B cell (primary cell): ENCODE data around the gene KRTAP1-4. TPM values are rescaled to one million over a fixed set of nuclear protein-coding genes. Genes with fewer than 3 reads are reported as not detected.

Experiments used
- ATAC-seq: fragments of 200-7000 bp; cut with Tn5 transposase; one replicate; pipeline ENCODE4 v1.10.0; 2021; ENCODE audit warnings: low read depth, mild to moderate bottlenecking, moderate number of reproducible peaks, moderate library complexity
- CTCF ChIA-PET: fragments of 350-600 bp; sonication (Branson Sonifier 250); formaldehyde crosslinking; loops from one replicate; lab custom pipeline; 2021; ENCODE audit warnings: antibody characterized with exemption, inconsistent platforms; lab: Charles Lee
- POLR2A ChIA-PET: fragments of 350-600 bp; sonication (Branson Sonifier 250); formaldehyde crosslinking; loops from one replicate; lab custom pipeline; 2021; ENCODE audit warnings: antibody characterized with exemption; lab: Charles Lee
- DNase-seq: peaks from one replicate; pipeline ENCODE4 v3.0.0; 2013
- H2AFZ ChIP-seq: 2 replicates; pipeline ENCODE4 v1.6.1; 2012; ENCODE audit warnings: mild to moderate bottlenecking, low read depth, low read length; ENCODE audit not compliant: insufficient read depth, poor library complexity, severe bottlenecking
- H3K27ac ChIP-seq, 2 donors: 1 replicate in 1 of 2; 2 replicates in 1 of 2; pipeline ENCODE4 v1.5.1; 2012 to 2013; ENCODE audit warnings: low read length in 2 of 2, mild to moderate bottlenecking in 2 of 2, moderate library complexity in 1 of 2
- H3K27me3 ChIP-seq, 4 experiments: fragments of 200-600 bp in 1 of 4; sonication (generic) in 1 of 4; replicated peaks in 1 of 4; 1 replicate in 2 of 4; 2 replicates in 2 of 4; pipeline versions ENCODE4 v1.6.1 to v1.7.0; 2013 to 2016; ENCODE audit warnings: low read length in 3 of 4, mild to moderate bottlenecking in 2 of 4, mixed read lengths in 1 of 4, moderate library complexity in 1 of 4; ENCODE audit not compliant: insufficient read depth in 4 of 4, control insufficient read depth in 3 of 4; ENCODE audit errors: control extremely low read depth in 1 of 4
- H3K36me3 ChIP-seq, 2 experiments: replicated peaks in 1 of 2; 1 replicate in 1 of 2; 2 replicates in 1 of 2; pipeline versions ENCODE4 v1.6.1 to v1.7.1; 2013; ENCODE audit warnings: low read length in 1 of 2; ENCODE audit not compliant: insufficient read depth in 2 of 2, control insufficient read depth in 1 of 2; ENCODE audit errors: control extremely low read depth in 1 of 2, extremely low read depth in 1 of 2
- H3K4me1 ChIP-seq, 2 donors: fragments of 200-600 bp in 1 of 2; sonication (generic) in 1 of 2; 1 replicate in 1 of 2; 2 replicates in 1 of 2; pipeline versions ENCODE4 v1.5.1 to v1.6.1; 2013 to 2017; ENCODE audit warnings: low read length in 2 of 2; ENCODE audit not compliant: control insufficient read depth in 2 of 2, insufficient read depth in 2 of 2
- H3K4me2 ChIP-seq: replicated peaks from 2 replicates; pipeline ENCODE3; 2012; ENCODE audit warnings: mild to moderate bottlenecking, low read depth, low read length; ENCODE audit not compliant: poor library complexity, severe bottlenecking
- H3K4me3 ChIP-seq, 5 experiments: fragments of 200-600 bp in 1 of 5; sonication (generic) in 1 of 5; 1 replicate in 3 of 5; 2 replicates in 2 of 5; pipeline versions ENCODE4 v1.5.1 to v1.7.0; 2011 to 2016; ENCODE audit warnings: low read length in 4 of 5, mild to moderate bottlenecking in 4 of 5, low read depth in 2 of 5, control low read depth in 1 of 5, moderate library complexity in 1 of 5; ENCODE audit not compliant: insufficient read depth in 1 of 5; ENCODE audit errors: control extremely low read depth in 1 of 5, extremely low read depth in 1 of 5
- H3K79me2 ChIP-seq: fragments of 200-600 bp; sonication (generic); one replicate; pipeline ENCODE4 v1.6.0; 2016; ENCODE audit warnings: low read length; ENCODE audit not compliant: control insufficient read depth, insufficient read depth
- H3K9ac ChIP-seq: fragments of 200-600 bp; sonication (generic); 2 replicates; pipeline ENCODE4 v1.6.1; 2017; ENCODE audit warnings: mild to moderate bottlenecking, low read length, moderate library complexity
- H3K9me3 ChIP-seq, 3 donors: one replicate each; pipeline versions ENCODE4 v1.6.1 to v1.7.1; 2013; ENCODE audit warnings: low read length in 2 of 3; ENCODE audit not compliant: control insufficient read depth in 2 of 3, insufficient read depth in 1 of 3; ENCODE audit errors: control extremely low read depth in 1 of 3
- H4K20me1 ChIP-seq: 2 replicates; pipeline ENCODE4 v1.6.0; 2012; ENCODE audit warnings: mild to moderate bottlenecking, low read length; ENCODE audit not compliant: insufficient read depth, control insufficient read depth, poor library complexity, severe bottlenecking
- H3K27ac Mint-ChIP-seq: one replicate; pipeline ENCODE4 v1.8.0; 2021; ENCODE audit warnings: mixed read lengths
- H3K27me3 Mint-ChIP-seq: one replicate; pipeline ENCODE4 v1.8.0; 2021; ENCODE audit warnings: mixed read lengths
- H3K4me1 Mint-ChIP-seq: one replicate; pipeline ENCODE4 v1.8.0; 2021; ENCODE audit warnings: mixed read lengths
- H3K4me3 Mint-ChIP-seq: one replicate; pipeline ENCODE4 v1.8.0; 2021; ENCODE audit warnings: mixed read lengths
- H3K9me3 Mint-ChIP-seq: one replicate; pipeline ENCODE4 v1.8.0; 2022; ENCODE audit warnings: mixed read lengths; ENCODE audit not compliant: insufficient read depth
- EZH2 ChIP-seq: IDR thresholded peaks from 2 replicates; pipeline ENCODE4 v1.6.1; 2012; ENCODE audit warnings: borderline replicate concordance, low read depth, mild to moderate bottlenecking, moderate library complexity, low read length; ENCODE audit not compliant: insufficient read depth, poor library complexity, severe bottlenecking
- WGBS: methylation state at CpG from one replicate; pipeline ENCODE4 v1.1.5; 2013; ENCODE audit warnings: missing lambda C conversion rate; ENCODE audit not compliant: insufficient coverage; 5-methylcytosine and 5-hydroxymethylcytosine counted together
- intact Hi-C: fragments of 100-400 bp; cut with micrococcal nuclease; formaldehyde crosslinking; loops from one replicate; pipeline ENCODE4 v1.10.0; 2022
- polyA plus RNA-seq: library from polyadenylated mRNA; depleted of rRNA; stranded (reverse); fragments of >200 nt; gene quantifications from 2 replicates; pipeline ENCODE4 v1.2.3, GENCODE V29; 2012
- total RNA-seq, 2 donors: library from RNA; stranded (reverse); fragments of 120-200 nt in 1 of 2; gene quantifications; 1 replicate in 1 of 2; 2 replicates in 1 of 2; pipeline versions ENCODE4 v1.2.3 to v1.2.4, GENCODE V29; 2013 to 2022
- TF ChIP-seq, protein P1 (sequence below): fragments of 200-600 bp; IDR thresholded peaks from one replicate; pipeline ENCODE4 v1.8.0; 2022; ENCODE audit warnings: antibody characterized with exemption, mild to moderate bottlenecking

KRTAP1-4 gene
- total and polyA plus RNA-seq, 2 donors (not counting 1 experiment from before 2014, with no cell fraction given), result not detected

DNA sequence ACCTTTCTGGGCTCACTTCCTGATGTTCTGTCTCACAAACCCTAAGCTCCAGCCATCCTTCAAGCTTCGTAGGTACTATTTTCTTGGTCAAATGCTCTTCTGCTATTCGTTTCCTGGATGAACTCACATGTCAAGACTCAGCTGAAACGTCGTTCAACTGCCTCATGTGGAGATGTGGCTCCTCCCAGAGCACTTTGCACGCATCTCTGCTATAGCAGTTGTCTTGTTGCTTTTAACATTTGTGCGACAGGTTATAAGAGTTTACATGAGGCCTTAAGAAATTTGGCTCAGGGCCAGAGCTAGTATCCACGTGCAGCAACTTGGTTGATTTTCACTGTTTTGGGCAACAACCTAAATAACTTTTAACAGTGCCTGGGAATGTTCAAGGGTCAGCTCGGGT, 43.1 kb downstream of the KRTAP1-4 start:
- Histone ChIP-seq H3K4me2 (no peak overlapping the region), H3K27me3 (peaks cover 0 to 14% (median 6%) of the 10 kb centered on the region in 4 experiments), H3K79me2 (no peaks in the 10 kb centered on the region), H3K9me3 (peaks cover 0 to 3% (median 0%) of the 10 kb centered on the region in 3 donors), H2AFZ (no peak overlapping the region), H3K36me3 (no peaks in the 10 kb centered on the region), H3K4me3 (no peak overlapping the region), H4K20me1 (no peaks in the 10 kb centered on the region), H3K27ac (no peak overlapping the region), H3K9ac (no peak overlapping the region), H3K4me1 (no peaks in the 10 kb centered on the region)
- CTCF ChIA-PET, result no interaction called here
- Mint-ChIP-seq H3K27me3 (peaks cover 45% of the 10 kb centered on the region), H3K9me3 (no peaks in the 10 kb centered on the region), H3K4me3 (no peak overlapping the region), H3K4me1 (no peaks in the 10 kb centered on the region), H3K27ac (no peak overlapping the region)
- POLR2A ChIA-PET, result no interaction called here
- 86% methylated on average over 7 of the region's 8 CpGs for WGBS
- TF ChIP-seq, protein P1, sequence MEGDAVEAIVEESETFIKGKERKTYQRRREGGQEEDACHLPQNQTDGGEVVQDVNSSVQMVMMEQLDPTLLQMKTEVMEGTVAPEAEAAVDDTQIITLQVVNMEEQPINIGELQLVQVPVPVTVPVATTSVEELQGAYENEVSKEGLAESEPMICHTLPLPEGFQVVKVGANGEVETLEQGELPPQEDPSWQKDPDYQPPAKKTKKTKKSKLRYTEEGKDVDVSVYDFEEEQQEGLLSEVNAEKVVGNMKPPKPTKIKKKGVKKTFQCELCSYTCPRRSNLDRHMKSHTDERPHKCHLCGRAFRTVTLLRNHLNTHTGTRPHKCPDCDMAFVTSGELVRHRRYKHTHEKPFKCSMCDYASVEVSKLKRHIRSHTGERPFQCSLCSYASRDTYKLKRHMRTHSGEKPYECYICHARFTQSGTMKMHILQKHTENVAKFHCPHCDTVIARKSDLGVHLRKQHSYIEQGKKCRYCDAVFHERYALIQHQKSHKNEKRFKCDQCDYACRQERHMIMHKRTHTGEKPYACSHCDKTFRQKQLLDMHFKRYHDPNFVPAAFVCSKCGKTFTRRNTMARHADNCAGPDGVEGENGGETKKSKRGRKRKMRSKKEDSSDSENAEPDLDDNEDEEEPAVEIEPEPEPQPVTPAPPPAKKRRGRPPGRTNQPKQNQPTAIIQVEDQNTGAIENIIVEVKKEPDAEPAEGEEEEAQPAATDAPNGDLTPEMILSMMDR, result no peak
- no peak for TF ChIP-seq EZH2
- intact Hi-C loops, result no loop called here
- DNase-seq (no peak), ATAC-seq (no peak)

DNA sequence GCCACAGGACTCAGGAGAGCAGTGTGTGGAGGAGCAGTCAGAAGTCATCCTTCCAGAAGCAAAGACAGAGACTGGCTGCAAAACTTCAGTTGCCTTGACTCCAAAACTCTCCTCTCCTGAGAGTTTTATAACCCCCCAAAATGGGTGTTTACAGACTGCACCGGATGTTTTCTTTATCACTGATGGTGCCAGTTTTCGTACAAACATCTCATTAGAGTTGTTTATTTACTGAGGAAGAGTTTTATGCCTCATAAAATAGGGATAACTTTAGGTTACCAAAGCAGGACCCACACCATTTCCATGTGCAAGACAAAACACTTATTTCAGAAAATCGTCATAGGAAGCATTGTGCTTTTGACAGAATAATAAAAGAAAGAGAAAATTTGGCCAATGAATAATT, 45.8 kb downstream of the KRTAP1-4 start, which contains the start of gene KRT40:
Gene KRT40 (minus strand): TSS at position 101 of the 400 bp plus-strand sequence. CDS start 53 bp downstream, at position 48.
- H3K27ac ChIP-seq, result no peak within 1 kb of the TSS
- Mint-ChIP-seq H3K4me1 (no peaks in the 10 kb centered on the region), H3K4me3 (no peak within 1 kb of the TSS), H3K27me3 (peaks cover 41% of the 10 kb centered on the region), H3K27ac (no peak within 1 kb of the TSS), H3K9me3 (no peaks in the 10 kb centered on the region)
- no peak within 1 kb of the TSS for H3K4me3 ChIP-seq
- no peak within 1 kb of the TSS for H2AFZ ChIP-seq
- DNase-seq (no peak), ATAC-seq (no peak)
- ChIA-PET CTCF (no interaction called here), POLR2A (no interaction called here)
- peaks cover 0 to 16% (median 6%) of the 10 kb centered on the region in 4 experiments for H3K27me3 ChIP-seq
- intact Hi-C loops, result no loop called here
- H3K79me2 ChIP-seq, result no peaks in the 10 kb centered on the region
- WGBS, result no CpG with 5 or more reads among the region's 3 CpGs
- H3K9me3 ChIP-seq, result peaks cover 0 to 3% (median 0%) of the 10 kb centered on the region in 3 donors
- no peaks in the 10 kb centered on the region for H4K20me1 ChIP-seq
- no peaks in the 10 kb centered on the region for H3K36me3 ChIP-seq
- no peak within 1 kb of the TSS for H3K9ac ChIP-seq
- no peaks in the 10 kb centered on the region for H3K4me1 ChIP-seq
- no peak for TF ChIP-seq EZH2
- TF ChIP-seq, protein P1, result no peak
- H3K4me2 ChIP-seq, result no peak within 1 kb of the TSS
